Spleen (tissue), 7 donors: Measurements from ENCODE around the gene TCIRG1.

Experiments
- CTCF ChIP-seq, 11 experiments: fragments of 200-600 bp in 7 of 11; fragments of 450-650 bp in 4 of 11; sonication (generic) in 4 of 11; IDR thresholded peaks in 8 of 11; conservative IDR thresholded peaks in 3 of 11; 1 replicate in 7 of 11; 2 replicates in 4 of 11; pipeline versions ENCODE4 v1.4.0 to v1.8.0; 2016 to 2021; ENCODE audit warnings: antibody characterized with exemption in 11 of 11, inconsistent platforms in 4 of 11, mild to moderate bottlenecking in 1 of 11
- POLR2A ChIP-seq, 3 donors: fragments of 450-650 bp; IDR thresholded peaks; one replicate each; pipeline ENCODE4 v1.5.1; 2017; ENCODE audit warnings: antibody characterized with exemption in 3 of 3, mild to moderate bottlenecking in 1 of 3
- POLR2AphosphoS5 ChIP-seq, 3 donors: sonication (generic); formaldehyde crosslinking; IDR thresholded peaks; one replicate each; pipeline ENCODE4 v1.5.1; 2017; ENCODE audit warnings: antibody characterized with exemption in 3 of 3
- donor health status: DM: no; HTN: no; CAD: no; lungs with moderate emphysema.
- donor health status: DM: no; HTN: no; CAD: no.
- donor health status: DM: no; HTN: no; CAD: no.

GRCh38 chr11:68082481-68082880 lies 43.7 kb downstream of the TCIRG1 start:
- TF ChIP-seq CTCF (IDR thresholded peaks at IDR 0.05 in 8 of 11, conservative IDR thresholded peaks at IDR 0.05 in 3 of 11), result no peak
- TF ChIP-seq POLR2A (IDR thresholded peaks at IDR 0.05), result no peak
- TF ChIP-seq POLR2AphosphoS5 (IDR thresholded peaks at IDR 0.05), result no peak
